Stimulated activated CD8-positive, alpha-beta memory T cell treated with anti-CD3 and anti-CD28 coated beads, Interleukin-12 subunit alpha, Interleukin-12 subunit beta, amount 100 ng/mL, for 24 hours (primary cell): ENCODE results near the gene FAM229B.
"Not testable (repeated sequence)": the region's sequence is repeated elsewhere in the genome, so short reads cannot be mapped to it uniquely, and the experiment has no call there.

Experiments
- DNase-seq: peaks from one replicate; pipeline ENCODE4 v3.0.0-alpha.2; 2020; ENCODE audit errors: extremely low read depth

Gene FAM229B

DNA sequence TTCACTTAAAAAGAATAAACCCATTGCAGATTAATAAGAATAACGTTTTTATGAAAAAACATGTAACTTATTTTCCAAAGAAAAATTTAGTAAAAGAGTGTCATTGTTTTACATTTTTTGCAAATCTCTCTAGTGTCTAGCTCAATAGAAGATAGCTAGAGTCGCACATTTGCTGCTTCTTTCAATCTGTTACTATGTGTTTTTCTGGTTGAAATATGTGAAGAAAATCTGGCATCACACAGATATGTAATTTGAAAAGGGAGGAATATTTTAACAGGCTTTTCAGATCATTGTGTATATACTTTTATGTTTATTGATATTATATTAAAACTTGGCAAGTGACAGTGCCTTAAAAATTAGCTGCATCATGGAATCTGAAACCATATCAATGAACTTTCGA lies 24.4 kb upstream of the FAM229B start:
- DNase-seq, result no peak

DNA sequence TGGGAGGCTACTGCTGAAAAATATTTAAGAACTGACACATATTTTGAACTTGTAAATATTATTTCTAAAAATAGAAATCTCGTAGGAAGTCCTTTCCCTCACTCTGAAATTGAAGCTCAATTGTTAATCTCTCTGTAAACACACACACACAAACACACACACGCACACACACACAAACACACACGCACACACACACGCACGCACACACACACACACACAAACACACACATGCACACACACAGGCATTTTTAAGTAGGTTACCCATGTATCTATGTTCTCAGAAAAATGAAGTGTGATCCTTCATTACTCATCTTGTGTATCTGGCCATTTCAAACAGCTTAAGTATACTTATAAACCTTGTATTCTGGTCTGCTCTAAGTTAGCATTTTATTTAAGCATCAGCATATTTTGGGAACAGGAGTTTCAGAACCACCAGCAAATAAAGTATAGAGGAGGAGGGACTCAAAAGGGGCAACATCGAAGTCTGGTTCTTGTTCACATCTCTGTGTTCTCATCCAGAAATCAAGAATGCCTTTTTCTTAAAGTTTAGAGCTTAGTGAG lies 21.9 kb upstream of the FAM229B start:
- DNase-seq, result no peak

DNA sequence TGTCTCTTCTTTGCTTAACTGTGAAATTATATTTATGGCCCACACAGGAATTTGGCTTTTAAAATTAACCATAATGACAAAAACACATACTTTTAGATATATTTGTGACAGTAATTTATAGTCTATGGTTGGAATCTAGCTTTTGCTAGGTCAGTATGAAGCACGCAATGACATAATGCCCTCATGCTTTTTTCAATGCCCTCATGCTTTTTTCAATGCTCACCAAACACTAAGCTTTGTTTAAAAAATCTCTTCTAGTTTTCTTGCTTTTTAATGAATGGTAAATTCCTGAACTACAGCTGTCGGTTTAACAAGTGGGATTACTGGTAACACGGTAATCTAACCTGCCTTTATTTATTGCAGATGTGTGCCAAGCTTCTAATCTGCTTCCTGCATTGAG lies 20.8 kb upstream of the FAM229B start:
- DNase-seq, result no peak

DNA sequence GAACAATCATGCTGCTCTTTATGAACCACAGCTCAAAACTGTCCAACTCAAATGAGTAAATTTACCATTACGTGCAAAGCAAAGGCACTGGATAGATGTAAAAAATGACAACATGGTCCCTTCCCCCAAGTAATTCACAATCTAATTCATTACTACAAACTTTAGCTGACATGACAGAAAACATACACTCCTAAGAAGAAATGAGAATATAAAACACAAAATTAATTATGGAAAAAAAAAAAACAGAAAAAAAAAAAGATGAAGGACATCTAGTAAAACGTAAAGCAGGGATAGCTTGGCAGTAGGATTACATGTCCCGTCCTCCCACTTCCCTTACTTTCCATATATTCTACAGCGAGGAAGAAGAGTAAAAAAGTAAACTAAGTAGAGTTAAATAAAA lies 5.8 kb upstream of the FAM229B start:
- no peak for DNase-seq

DNA sequence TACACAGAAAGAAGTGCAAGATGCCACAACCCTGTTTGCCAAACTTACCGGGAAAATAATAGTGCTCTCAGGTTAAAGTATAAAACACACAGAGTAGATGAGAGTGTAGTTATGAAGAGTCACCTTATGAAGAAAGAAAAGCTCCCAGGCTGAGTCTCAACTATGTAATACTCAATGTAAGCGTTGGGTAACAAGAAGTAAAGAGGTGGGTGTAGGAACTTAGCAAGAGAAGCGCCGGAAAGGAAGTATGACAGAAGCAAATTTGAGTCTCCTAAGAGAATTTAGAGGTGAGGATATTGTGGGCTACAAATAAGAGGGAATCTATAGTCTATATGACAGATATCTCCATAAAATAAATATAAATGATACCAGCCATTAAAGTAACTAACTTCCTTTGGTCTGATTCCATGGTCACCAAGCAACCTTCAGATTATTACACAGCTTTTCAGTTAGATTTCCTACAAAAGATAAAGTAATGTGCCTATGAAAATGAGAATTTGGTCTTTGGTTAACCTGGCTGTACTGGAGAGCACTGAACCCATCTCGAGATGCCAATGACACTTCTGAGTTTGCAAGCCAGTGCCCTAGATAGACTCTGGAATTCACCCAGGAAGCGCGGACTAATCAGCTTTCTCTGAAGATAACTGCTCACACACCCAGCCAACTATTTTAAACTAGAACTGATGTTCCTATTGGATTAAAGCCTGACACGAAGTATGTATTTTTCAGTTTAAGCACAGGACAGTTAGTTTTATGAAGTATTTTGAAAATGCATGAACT lies 1.9 kb upstream of the FAM229B start:
- no peak for DNase-seq

DNA sequence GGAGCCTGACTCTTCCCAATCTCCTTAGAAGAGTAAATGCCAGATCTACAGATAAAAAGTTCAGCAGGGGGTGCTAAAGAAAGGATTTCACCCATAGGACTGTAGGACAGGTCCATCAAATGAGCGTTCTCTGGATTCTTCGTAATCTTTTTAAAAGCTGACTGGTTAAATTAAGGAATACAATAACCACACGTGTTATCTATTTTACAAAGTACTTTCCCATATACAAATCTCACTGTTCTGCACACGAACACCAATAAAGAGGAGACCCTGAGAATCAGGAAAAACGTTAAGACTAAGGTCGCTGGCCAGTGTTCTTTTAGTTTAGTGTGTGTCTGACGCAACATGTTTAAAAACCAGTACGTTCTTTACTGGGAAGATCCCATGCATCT lies 651 bp upstream of the FAM229B start:
- DNase-seq, result no peak

DNA sequence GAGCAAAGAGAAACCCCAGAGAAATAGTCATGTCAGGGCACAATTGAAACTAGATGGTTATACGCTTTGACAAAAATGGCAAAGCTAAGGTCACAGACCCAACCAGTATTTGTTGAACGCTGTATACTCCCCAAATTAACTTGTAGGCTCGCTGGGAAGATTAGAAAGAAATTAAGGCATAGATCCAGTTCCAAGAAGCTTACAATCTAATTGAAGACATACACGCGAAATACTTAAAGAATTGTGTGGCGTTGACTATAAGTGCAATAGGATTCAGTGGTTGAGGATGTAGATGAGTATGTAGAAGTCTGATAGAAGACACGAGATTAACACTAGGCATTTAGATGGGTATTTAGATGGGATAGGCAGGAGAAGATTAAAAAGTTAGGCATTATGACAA lies 525 bp downstream of the FAM229B start:
- DNase-seq, result no peak

DNA sequence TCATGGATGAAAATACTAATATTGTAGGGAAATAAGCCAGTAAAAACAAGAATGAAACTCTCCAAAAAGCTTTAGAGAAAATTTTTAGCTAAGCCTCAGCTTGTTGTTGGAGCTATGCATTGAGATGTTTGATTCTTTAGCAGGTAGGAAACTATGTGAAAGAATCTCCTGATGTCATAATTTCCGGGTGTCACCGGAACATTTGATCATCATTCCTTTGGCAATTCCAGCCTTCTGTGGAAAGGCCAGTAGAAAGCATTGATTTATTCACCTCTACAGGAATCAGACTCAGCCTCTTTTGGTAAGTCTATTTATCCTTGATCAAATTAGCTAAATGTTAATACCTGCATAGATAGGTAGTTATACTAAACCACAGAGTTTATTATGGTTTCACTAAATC lies 9.5 kb downstream of the FAM229B start:
- DNase-seq, result no peak

DNA sequence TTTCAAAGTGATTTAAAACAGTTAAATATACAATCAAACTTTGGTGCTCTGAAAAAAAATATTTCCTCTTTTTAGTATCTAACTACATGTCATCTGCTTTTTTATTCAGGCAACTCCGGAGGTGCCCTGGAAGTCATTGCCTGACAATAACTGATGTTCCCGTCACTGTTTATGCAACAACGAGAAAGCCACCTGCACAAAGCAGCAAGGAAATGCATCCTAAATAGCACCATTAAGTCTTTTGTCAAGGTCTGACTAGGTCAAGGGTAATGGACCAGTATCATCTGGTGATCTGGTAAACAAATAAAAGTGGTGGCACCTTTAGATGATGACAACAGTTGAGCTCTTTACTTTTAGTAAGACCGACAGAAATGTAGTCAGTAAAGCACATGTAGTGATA lies 13.2 kb downstream of the FAM229B start:
- DNase-seq, result no peak

DNA sequence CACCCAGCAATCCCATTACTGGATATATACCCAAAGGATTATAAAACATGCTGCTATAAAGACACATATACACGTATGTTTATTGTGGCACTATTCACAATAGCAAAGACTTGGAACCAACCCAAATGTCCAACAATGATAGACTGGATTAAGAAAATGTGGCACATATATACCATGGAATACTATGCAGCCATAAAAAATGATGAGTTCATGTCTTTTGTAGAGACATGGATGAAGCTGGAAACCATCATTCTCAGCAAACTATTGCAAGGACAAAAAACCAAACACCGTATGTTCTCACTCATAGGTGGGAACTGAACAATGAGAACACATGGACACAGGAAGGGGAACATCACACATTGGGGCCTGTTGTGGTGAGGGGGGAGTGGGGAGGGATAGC lies 18.6 kb downstream of the FAM229B start:
- not testable (repeated sequence) for DNase-seq

DNA sequence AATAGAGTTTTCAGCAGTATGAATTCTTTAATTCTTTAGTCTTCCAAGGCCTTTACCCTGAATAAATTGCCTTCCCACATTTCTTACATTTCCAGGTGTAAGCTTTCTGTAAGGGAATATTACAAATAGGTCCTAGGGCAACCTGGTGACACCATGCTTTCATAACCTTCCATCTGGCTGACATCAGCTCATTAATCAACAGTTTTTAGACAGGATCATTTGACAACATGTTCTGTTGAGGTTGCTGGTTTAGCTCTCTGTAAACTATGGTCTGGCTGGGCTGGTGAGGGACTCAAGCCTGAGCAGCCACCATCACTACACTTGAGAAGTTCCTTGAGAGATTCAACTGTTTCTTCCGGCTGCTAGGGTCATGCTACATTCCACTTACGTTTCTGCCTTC lies 19.2 kb downstream of the FAM229B start:
- no peak for DNase-seq

DNA sequence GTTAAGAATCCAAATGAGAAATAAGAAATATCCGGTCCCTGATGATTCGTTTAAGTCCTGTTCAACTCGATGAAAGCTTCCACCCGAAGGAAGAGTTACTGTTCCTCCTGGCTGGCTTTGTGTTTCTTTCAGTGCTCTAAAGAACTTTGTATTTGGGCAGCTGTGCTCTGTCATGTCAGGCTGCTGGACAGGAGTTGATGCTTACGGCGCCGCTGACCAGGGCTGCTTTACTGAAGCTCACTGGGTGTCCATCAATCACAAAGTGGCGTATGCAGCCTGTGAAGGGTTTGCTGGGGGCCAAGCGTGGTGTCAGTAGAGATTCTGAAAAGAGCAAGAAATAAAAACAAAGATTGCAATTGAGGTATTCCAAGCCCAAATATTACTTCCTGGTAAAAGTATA lies 21.9 kb downstream of the FAM229B start:
- no peak for DNase-seq

DNA sequence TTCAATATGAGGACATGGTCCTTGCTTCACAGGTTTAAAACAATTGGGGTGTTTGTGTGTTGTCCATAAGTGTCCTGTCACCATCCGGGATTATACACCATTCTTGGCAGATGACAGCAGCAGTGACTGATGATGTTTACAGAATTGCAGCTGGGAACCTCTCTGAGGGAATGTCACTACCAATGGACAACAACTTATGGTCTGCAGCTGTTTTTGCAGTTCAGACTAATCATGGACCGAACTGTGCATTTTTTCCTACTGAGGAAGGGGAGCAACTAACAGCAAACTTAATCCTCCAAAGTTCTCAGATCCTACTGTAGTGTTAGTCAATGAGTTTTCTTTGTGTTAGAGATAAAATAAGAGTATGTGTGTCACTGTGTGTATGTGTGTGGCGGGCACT lies 26.0 kb downstream of the FAM229B start:
- DNase-seq, result no peak

DNA sequence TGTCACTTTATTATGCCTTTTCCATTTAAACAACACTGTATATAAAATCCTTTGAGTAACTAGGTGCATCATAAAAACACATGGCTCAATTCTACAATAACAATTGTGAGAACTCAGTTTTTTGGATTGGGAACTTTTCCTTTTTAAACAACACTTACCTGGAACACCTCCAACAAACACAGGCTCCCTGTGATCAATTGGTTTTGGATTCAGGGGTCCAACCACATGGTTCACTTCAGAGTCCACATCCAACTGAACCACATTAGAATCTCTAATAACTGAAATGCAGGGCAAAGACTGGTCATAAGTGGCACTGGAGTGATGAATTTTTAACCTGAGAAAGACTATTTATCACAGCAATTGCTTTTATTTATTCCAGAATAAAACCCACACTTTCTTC lies 26.5 kb downstream of the FAM229B start:
- DNase-seq, result no peak

DNA sequence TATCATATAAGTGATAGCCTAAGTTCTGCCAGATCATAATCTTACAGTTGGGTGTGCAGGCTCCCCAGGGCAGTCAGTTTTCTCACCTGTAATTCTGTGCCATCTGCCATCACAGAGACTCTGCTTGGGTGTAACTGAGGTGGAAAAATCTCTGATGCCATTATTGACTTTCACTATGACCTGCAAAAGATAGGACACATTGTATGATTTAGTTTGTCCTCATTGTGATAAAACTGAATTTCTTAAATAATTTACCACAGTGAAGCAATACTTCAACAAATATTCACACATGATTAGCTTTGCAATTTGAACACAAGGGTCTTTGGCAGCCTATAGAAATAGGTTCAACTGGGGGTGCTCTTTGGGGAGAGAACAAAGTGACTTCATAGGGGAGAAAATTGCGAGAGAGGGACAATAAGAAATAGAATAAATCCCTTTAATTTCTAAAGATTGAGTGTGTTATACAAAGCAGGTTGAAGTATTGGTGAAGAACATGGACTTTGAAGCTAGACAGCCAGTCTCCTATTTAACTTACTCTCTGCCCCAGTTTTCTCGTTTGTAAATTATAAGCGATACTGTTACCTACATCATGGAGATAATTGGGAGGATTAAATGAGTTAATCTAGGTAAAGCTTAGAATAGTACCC lies 27.3 kb downstream of the FAM229B start:
- DNase-seq, result no peak

DNA sequence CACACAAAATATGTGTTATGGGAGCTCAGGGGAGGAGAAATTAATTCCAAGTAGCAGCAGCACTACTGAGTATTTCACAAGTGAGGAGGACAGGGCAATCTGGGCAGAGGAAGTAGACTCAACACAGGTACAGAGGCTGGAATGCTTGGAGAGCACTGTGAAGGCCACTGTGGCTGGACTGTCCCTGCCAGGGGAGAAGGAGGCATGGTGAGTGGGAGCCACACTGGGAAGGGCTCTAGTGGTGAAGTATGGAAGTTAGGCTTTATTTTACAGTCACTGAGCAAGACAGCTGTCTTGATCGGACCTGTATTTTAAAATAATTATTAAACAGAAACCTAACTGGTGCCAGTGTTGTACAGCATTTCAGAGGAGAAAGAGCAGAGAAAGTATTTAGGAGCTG lies 28.8 kb downstream of the FAM229B start:
- no peak for DNase-seq

DNA sequence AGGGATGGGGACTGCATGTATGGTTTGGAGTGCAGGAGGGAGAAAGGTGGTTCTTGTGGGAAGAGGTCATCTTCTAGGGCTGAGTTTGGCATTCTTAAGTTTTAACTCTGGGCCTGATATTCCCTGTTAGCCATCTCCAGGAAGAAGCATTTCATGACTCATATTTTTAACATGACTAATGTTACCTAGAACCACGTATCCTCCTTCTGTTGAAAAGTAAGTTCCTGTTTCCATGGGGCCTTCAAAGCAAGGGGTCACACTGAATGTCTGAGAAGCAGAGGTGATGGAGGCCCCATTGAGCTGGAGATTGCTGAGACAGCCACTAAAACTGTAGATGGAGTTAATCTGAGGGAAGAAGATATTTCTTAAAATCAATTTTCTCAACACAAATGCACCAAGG lies 30.2 kb downstream of the FAM229B start:
- no peak for DNase-seq

DNA sequence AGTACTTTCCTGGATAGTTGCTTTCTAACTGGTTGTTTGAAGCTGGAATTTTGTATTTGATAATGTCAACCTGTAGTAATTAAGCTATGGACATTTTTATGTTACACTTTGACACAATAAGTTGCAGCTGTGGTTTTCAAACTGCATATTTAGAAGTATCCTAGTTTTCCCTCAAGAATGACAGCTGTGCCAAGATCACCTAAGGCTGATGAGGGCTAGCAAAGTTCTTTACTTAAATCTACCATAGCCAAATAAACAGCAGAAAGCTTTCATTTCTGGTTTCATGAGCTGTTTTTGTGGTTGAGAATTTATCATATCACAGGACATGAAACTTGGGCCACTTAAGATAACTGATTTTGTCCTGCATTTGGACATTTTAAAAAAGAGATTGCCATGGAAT lies 30.6 kb downstream of the FAM229B start:
- DNase-seq, result no peak

DNA sequence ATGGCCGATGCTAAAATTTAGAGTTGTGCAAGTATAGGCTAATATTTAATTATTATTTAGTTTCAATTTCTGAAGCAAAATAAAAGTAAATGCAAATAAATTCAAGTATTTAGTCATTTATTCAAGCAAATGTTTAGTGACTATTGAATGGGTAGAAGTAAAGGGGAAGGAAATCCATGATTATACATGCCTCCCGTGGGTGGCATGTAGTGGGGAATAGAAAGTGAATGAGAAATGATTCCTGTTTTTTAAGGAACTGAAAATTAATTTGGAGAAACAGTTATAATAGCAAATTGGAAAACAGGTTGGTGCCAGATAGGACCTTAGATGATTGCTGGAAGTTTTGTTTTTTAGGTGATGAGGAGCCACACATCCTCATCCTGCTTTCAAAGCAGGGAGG lies 35.4 kb downstream of the FAM229B start:
- DNase-seq, result no peak

DNA sequence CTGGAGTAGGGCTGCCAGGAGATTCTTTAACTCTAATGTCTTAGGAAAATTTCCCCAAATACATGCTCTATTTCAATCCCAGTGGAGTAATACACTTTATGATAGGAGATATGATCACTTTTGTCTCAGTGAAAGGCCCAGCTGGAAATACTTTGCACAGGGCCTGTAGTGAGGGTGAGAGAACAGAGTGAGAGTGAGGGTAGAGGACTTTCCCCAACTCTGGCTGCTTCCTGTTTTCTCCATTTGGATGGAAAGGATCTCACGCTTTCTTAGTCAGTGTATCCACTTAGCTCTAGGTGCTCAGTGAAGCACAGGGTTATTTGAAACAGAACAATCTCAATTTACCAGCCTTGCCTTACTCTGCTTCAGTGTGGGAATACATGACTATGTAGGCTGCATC lies 36.6 kb downstream of the FAM229B start:
- DNase-seq, result no peak

DNA sequence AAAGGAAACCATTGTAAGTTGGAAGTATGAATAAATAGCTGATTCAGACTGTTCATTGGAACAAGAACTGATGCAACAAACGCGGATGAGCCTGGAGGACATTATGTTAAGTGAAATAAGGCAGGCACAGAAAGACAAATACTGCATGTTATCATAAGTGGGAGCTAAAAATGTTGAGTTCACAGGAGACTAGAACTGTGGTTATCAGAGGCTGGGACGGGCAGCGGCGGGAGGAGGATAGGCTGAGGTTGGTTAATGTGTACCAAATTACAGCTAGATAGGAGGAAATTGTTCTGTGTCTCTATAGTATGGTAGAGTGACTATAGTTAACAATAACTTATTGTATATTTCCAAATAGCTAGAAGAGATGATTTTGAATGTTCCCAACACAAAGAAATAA lies 40.8 kb downstream of the FAM229B start:
- DNase-seq, result no peak

DNA sequence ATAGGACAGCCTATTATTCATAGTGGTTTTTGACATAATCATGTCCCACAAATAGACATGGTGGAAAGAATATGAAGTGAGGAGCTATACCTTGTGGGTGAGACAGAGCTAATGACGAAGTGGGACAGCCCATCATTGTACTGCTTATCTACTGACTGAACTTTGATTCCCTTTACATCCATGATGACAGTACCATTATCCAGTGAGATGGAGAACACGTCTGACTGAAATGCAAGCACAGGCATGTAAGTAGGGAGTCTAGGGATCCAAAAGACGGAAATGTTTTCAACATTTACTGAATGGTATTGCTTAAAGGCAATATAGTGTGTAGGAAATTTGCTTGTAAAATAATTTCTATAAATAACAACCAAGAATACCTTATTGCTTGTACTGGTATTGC lies 43.5 kb downstream of the FAM229B start:
- no peak for DNase-seq

DNA sequence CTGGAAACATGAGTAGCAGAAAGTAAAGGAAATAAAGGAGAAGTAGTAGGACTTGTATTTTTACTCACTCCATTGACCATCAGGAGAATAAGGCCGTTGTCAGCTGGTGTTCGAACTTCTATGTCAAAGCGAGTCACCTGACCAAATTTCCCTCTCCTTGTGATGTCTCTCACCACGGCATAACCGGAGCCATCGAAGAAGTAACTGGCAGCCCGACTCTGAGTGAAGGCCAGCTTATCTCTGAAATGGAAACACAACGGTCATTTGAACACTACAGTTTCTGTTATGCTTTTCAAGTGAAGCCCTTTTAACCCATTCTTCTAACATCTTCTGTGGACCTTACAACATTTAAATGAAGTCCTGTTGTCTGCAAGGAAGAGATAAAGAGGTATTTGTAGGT lies 51.7 kb downstream of the FAM229B start:
- DNase-seq, result no peak

DNA sequence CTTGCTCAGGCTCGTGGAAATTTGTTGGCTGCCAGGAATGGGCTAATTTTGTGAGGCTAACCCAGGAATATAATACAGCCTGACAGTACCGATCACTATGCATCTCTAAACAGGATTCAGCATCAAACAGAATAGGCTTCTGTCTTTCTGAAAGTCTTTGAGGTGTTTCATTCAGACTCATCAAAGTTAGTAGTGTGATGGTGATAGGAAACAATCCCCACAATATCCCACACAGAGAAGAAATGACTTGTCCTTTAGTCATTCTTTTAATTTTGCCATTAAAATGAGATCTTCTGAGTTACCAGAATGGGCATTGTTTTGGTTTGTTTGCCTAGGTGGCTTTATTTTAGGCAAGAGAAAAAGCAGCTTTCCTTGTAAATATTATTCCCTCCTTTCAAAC lies 54.3 kb downstream of the FAM229B start:
- no peak for DNase-seq
